SU-DHL-6 (cell line): ENCODE measurements around the gene ASCC3.

Experiments
- CTCF ChIP-seq: fragments of 200-600 bp; sonication (generic); IDR thresholded peaks from one replicate; pipeline ENCODE4 v1.5.1; 2017; ENCODE audit warnings: antibody characterized with exemption, mild to moderate bottlenecking, low read length, moderate library complexity; ENCODE audit not compliant: insufficient read depth, poor library complexity, severe bottlenecking
- EZH2phosphoT487 ChIP-seq: fragments of 200-600 bp; sonication (generic), shearing (Covaris generic); conservative IDR thresholded peaks from 2 replicates; pipeline ENCODE4 v1.6.1; 2018; ENCODE audit warnings: mild to moderate bottlenecking, antibody characterized with exemption, low read length, moderate library complexity, mixed read lengths

- TF ChIP-seq CTCF, result no peak
- TF ChIP-seq EZH2phosphoT487, result no peak
Measured at GRCh38 chr6:100493206-100493888, 387.8 kb downstream of the ASCC3 start.
